Posterior vena cava (tissue), 2 donors: ENCODE results near the gene OR10J1. TPM values are rescaled to one million over a fixed set of nuclear protein-coding genes. Genes with fewer than 3 reads are reported as not detected.
"Not testable (repeated sequence)": the region's sequence is repeated elsewhere in the genome, so short reads cannot be mapped to it uniquely, and the experiment has no call there.

Source experiments
- DNase-seq: peaks from one replicate; pipeline ENCODE4 v3.0.0-alpha.2; 2020; ENCODE audit warnings: low spot score
- intact Hi-C, 2 donors: fragments of 100-400 bp; cut with DNase I; formaldehyde crosslinking; loops; one replicate each; pipeline versions ENCODE4 v1.14.1 to v1.14.2; 2022 to 2023
- long read RNA-seq, 2 donors: library from polyadenylated mRNA; unstranded; transcript quantifications; one replicate each; pipeline ENCODE4 v2.0.0, GENCODE V29; 2020 to 2021
- total RNA-seq, 2 donors: library from RNA; stranded (reverse); fragmentation: NEBNext Ultra II Directional; extraction: Animal tissue kit (Norgen Biotek cat#: 25700); gene quantifications; one replicate each; pipeline ENCODE4 v1.2.1, GENCODE V29; 2021
- donor health status: DM: yes; HTN: yes; CAD: no.
- donor health status: DM: yes; HTN: yes; CAD: no.

Gene OR10J1
- not detected for total RNA-seq
- long read RNA-seq, donor 1, result 0 reads
- long read RNA-seq, donor 2, result 0 reads

- no peak for DNase-seq
- intact Hi-C loops, result no loop called here
These were observed at the start of gene OR10J1 for GRCh38 chr1:159439422-159439821. OR10J1 (plus strand) TSS chr1:159439722; CDS start chr1:159439792, 70 bp downstream.

GRCh38 chr1:159406821-159407220, 32.7 kb upstream of the OR10J1 start:
- no peak for DNase-seq
- intact Hi-C loops, result no loop called here

- intact Hi-C loops, result no loop called here
- DNase-seq, result no peak
These were observed 30.6 kb upstream of the OR10J1 start for GRCh38 chr1:159408862-159409400.

- peak; percentile 36 for DNase-seq
- intact Hi-C loops, result no loop called here
These were observed 17.7 kb upstream of the OR10J1 start for GRCh38 chr1:159421821-159422220.

- intact Hi-C loops, result no loop called here
- DNase-seq, result no peak
These were observed 11.0 kb upstream of the OR10J1 start for GRCh38 chr1:159428536-159428935.

GRCh38 chr1:159429074-159429861, 10.3 kb upstream of the OR10J1 start:
- no peak for DNase-seq

GRCh38 chr1:159430985-159431384, 8.5 kb upstream of the OR10J1 start:
- DNase-seq, result no peak
- intact Hi-C loops, result no loop called here

More at GRCh38 chr1:159429074-159429861, 10.3 kb upstream of the OR10J1 start:
- intact Hi-C loops, result no loop called here

GRCh38 chr1:159431904-159432303, 7.6 kb upstream of the OR10J1 start, which contains the start of gene OR10J4:
OR10J4 (plus strand) TSS chr1:159432204.
- no peak for DNase-seq

GRCh38 chr1:159436469-159436868, 3.1 kb upstream of the OR10J1 start:
- DNase-seq, result no peak
- intact Hi-C loops, result no loop called here

More at GRCh38 chr1:159431904-159432303, 7.6 kb upstream of the OR10J1 start, which contains the start of gene OR10J4:
- intact Hi-C loops, result no loop called here

GRCh38 chr1:159441360-159441759, 1.8 kb downstream of the OR10J1 start:
- intact Hi-C loops, result no loop called here

GRCh38 chr1:159442428-159442827, 2.9 kb downstream of the OR10J1 start:
- no peak for DNase-seq
- intact Hi-C loops, result no loop called here

More at GRCh38 chr1:159441360-159441759, 1.8 kb downstream of the OR10J1 start:
- DNase-seq, result no peak

GRCh38 chr1:159443066-159443750, 3.7 kb downstream of the OR10J1 start:
- intact Hi-C loops, result no loop called here
- DNase-seq, result no peak

GRCh38 chr1:159444511-159444910, 5.0 kb downstream of the OR10J1 start:
- intact Hi-C loops, result no loop called here

GRCh38 chr1:159448181-159448580, 8.7 kb downstream of the OR10J1 start:
- intact Hi-C loops, result no loop called here
- no peak for DNase-seq

More at GRCh38 chr1:159444511-159444910, 5.0 kb downstream of the OR10J1 start:
- DNase-seq, result no peak

- intact Hi-C loops, DNase-seq: not testable (repeated sequence)
These were observed 10.1 kb downstream of the OR10J1 start for GRCh38 chr1:159449605-159450004.

GRCh38 chr1:159459551-159459950, 20.0 kb downstream of the OR10J1 start:
- intact Hi-C loops, result no loop called here
- no peak for DNase-seq

GRCh38 chr1:159465191-159465603, 25.7 kb downstream of the OR10J1 start:
- intact Hi-C loops, result no loop called here
- no peak for DNase-seq

GRCh38 chr1:159468321-159468720, 28.8 kb downstream of the OR10J1 start:
- no peak for DNase-seq
- intact Hi-C loops, result no loop called here

- no peak for DNase-seq
- intact Hi-C loops, result no loop called here
These were observed 30.5 kb downstream of the OR10J1 start for GRCh38 chr1:159469921-159470533.

- intact Hi-C loops, result no loop called here
- no peak for DNase-seq
These were observed 33.8 kb downstream of the OR10J1 start for GRCh38 chr1:159473335-159473734.
